GM18511 (cell line): ENCODE data around the gene DNM1.
"Not testable (repeated sequence)": the region's sequence is repeated elsewhere in the genome, so short reads cannot be mapped to it uniquely, and the experiment has no call there.

Source experiments
- ATAC-seq: cut with Tn5 transposase; IDR thresholded peaks from one replicate; pipeline ENCODE4 v1.9.1; 2021; ENCODE audit warnings: mild to moderate bottlenecking, moderate library complexity; ENCODE audit not compliant: unreplicated experiment

The DNM1 gene

GRCh38 chr9:128175726-128176125 lies 27.5 kb upstream of the DNM1 start:
- no peak for ATAC-seq

GRCh38 chr9:128178806-128179431 lies 24.3 kb upstream of the DNM1 start:
- ATAC-seq, result no peak

GRCh38 chr9:128180001-128180400 lies 23.2 kb upstream of the DNM1 start:
- no peak for ATAC-seq

GRCh38 chr9:128180447-128180846 lies 22.7 kb upstream of the DNM1 start:
- no peak for ATAC-seq

GRCh38 chr9:128181480-128181879 lies 21.7 kb upstream of the DNM1 start:
- ATAC-seq, result not testable (repeated sequence)

- ATAC-seq, result no peak
These were observed 20.1 kb upstream of the DNM1 start for GRCh38 chr9:128182893-128183588.

GRCh38 chr9:128185979-128186965 lies 16.9 kb upstream of the DNM1 start:
- ATAC-seq, result no peak

GRCh38 chr9:128187361-128187760 lies 15.8 kb upstream of the DNM1 start:
- ATAC-seq, result no peak

GRCh38 chr9:128188209-128188608 lies 15.0 kb upstream of the DNM1 start:
- ATAC-seq, result no peak

GRCh38 chr9:128190013-128190412 lies 13.2 kb upstream of the DNM1 start:
- no peak for ATAC-seq

GRCh38 chr9:128190516-128191405 lies 12.4 kb upstream of the DNM1 start:
- ATAC-seq, result peak; percentile 9

- peak; percentile 87 for ATAC-seq
These were observed 11.7 kb upstream of the DNM1 start, which contains the start of gene CIZ1 for GRCh38 chr9:128191406-128192046. Gene CIZ1 (minus strand): TSS chr9:128191572. CDS start chr9:128190857, 715 bp downstream.

- ATAC-seq, result no peak
These were observed 10.4 kb upstream of the DNM1 start for GRCh38 chr9:128192601-128193371.

- no peak for ATAC-seq
These were observed 9.6 kb upstream of the DNM1 start for GRCh38 chr9:128193469-128194096.

- ATAC-seq, result no peak
These were observed 1.5 kb upstream of the DNM1 start for GRCh38 chr9:128201441-128202369.

GRCh38 chr9:128202648-128203023 lies 543 bp upstream of the DNM1 start:
- no peak for ATAC-seq

GRCh38 chr9:128203707-128204551 lies 750 bp downstream of the DNM1 start:
- ATAC-seq, result no peak
